HUDEP-2 (cell line): ENCODE results near the gene HCK.
A peak's percentile ranks its signal among the peaks of the same experiment; 100 is the strongest.

ENCODE experiments used
- DNase-seq, 76 experiments: peaks; one replicate each; lab custom pipeline; 2025; ENCODE audit not compliant: unreplicated experiment in 76 of 76; lab: John Stamatoyannopoulos, UW

The HCK gene

GRCh38 chr20:32052090-32052777 is at the start of gene HCK:
TSS of gene HCK (plus strand) at chr20:32052242.
- DNase-seq, result no peak

- DNase-seq, result no peak
These were observed 48.7 kb upstream of the HCK start for GRCh38 chr20:32003325-32003724.

GRCh38 chr20:32004963-32005362 is 47.1 kb upstream of the HCK start:
- peak in 1 of 76 experiments; percentile 12 for DNase-seq

- no peak for DNase-seq
These were observed 46.0 kb upstream of the HCK start for GRCh38 chr20:32006053-32006452.

- no peak for DNase-seq
These were observed 44.9 kb upstream of the HCK start for GRCh38 chr20:32006841-32007786.

- DNase-seq, result no peak
These were observed 44.0 kb upstream of the HCK start for GRCh38 chr20:32007787-32008616.

- DNase-seq, result no peak
These were observed 42.5 kb upstream of the HCK start for GRCh38 chr20:32009564-32009963.

- DNase-seq, result no peak
These were observed 41.9 kb upstream of the HCK start, which contains the start of gene CCM2L for GRCh38 chr20:32010101-32010500. TSS of gene CCM2L (plus strand) at chr20:32010438. CDS start at chr20:32010455, 17 bp downstream.

GRCh38 chr20:32010666-32011065 is 41.4 kb upstream of the HCK start:
- no peak for DNase-seq

- DNase-seq, result no peak
These were observed 39.8 kb upstream of the HCK start for GRCh38 chr20:32012159-32012688.

GRCh38 chr20:32013326-32013725 is 38.7 kb upstream of the HCK start:
- DNase-seq, result no peak

GRCh38 chr20:32017711-32018251 is 34.3 kb upstream of the HCK start:
- DNase-seq, result no peak

- DNase-seq, result peak in 11 of 76 experiments; percentile 2 to 25 (median 12)
These were observed 33.5 kb upstream of the HCK start for GRCh38 chr20:32018269-32019155.

GRCh38 chr20:32019156-32019510 is 32.9 kb upstream of the HCK start:
- DNase-seq, result no peak

GRCh38 chr20:32019563-32020463 is 32.2 kb upstream of the HCK start:
- DNase-seq, result no peak

GRCh38 chr20:32021091-32021490 is 31.0 kb upstream of the HCK start:
- DNase-seq, result no peak

GRCh38 chr20:32024683-32025295 is 27.3 kb upstream of the HCK start:
- no peak for DNase-seq

GRCh38 chr20:32027643-32028042 is 24.4 kb upstream of the HCK start:
- DNase-seq, result no peak
